ENCODE measurements around the gene MED15.

- no peak for TF ChIP-seq CTCF (IDR thresholded peaks at IDR 0.05)
- TF ChIP-seq POLR2AphosphoS5 (IDR thresholded peaks at IDR 0.05): no peak
- TF ChIP-seq POLR2A (IDR thresholded peaks at IDR 0.05): no peak
Measured at GRCh38 chr22:20621162-20621561, 113.8 kb downstream of the MED15 start.
